GM18873 (cell line): ENCODE measurements around the gene TDRD3.
"Not testable (repeated sequence)": the region's sequence is repeated elsewhere in the genome, so short reads cannot be mapped to it uniquely, and the experiment has no call there.

ENCODE experiments used
- ATAC-seq: cut with Tn5 transposase; IDR thresholded peaks from one replicate; pipeline ENCODE4 v1.9.1; 2021; ENCODE audit warnings: mild to moderate bottlenecking, moderate library complexity, moderate number of reproducible peaks; ENCODE audit not compliant: unreplicated experiment, low FRiP score

The TDRD3 gene

DNA sequence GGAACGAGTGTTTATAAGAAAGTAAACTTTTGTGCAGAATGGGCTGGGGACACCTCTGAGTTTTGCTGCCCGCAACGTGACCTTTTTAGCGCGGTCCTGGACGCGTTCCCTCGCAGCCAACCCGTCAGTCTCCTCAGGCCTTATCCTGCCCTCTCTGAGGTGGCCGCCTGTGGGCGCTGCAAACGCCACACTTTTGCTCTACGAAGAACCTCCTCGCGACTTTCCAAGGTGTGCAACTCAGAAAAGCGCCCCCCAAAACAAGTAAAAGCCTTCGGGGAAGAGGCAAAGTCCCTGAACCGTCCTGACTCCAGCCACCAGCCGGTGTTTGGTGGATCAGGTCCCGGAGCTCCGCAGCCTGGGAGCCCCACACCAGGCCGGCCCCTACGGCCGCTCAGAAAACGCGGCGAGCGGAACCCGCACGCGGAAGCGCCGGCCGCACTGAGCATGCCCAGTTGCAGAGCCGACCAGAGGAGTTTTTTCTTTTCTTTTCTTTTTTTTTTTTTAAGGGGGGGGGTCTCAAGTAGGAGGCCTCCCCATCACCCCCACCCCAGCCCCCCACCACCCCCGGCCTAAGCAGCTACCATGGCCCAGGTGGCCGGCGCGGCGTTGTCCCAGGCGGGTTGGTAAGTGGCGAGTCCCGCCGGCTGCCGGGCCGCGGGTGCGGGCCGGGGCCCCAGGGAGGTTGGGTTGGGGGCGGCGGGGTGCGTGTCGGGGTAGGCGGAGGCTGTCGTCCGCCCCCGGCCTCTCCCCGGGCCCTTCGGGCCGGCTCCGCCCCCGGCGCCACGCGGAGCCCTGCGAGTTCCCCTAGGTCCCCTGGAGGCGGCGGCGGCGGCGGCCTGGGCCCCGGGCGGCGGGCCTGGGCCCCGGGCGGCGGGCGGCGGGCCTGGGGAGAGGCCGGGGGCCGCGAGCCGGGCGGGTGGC is at the start of gene TDRD3:
TDRD3 (plus strand) TSS at position 438 of the 921 bp plus-strand sequence; CDS start at position 583, 145 bp downstream.
- peak; percentile 52 for ATAC-seq

DNA sequence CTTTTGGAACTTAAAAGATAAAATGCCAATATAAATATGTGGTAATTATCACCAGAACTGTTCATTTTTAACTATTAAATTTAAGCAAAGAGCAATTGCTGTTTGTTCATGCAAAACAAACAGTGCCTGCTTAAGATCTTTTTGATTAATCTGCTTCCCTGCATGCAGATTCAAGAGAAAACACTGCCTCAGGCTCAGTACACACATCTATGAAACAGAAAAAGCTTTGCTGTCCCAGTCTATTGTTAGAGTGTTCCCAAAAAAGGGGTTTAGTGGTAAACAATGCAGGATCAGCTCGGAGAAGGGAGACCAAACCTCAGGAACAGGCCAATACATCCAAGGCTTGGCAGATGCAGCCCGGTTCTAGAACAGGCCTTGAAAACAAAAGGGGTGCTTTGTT is 49.3 kb upstream of the TDRD3 start:
- no peak for ATAC-seq

DNA sequence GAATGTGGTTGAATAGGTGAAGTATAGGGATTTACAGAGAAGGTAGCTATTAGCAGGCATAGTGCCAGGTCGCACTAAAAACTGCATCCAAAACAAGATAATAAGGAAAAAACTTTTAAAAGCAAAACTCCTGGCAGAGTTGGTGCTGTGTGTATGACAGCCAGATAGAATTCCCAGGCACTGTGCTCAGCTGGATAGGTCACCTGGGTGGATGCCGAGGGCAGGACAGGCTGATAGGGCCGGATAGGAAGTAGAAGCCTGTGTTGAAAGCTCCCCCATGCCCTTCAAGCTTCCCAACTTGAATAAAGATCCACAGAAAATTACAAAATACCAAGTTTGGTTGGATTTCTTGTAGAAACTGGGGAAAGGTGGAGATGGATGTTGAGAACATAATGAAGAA is 48.9 kb upstream of the TDRD3 start:
- ATAC-seq, result no peak

DNA sequence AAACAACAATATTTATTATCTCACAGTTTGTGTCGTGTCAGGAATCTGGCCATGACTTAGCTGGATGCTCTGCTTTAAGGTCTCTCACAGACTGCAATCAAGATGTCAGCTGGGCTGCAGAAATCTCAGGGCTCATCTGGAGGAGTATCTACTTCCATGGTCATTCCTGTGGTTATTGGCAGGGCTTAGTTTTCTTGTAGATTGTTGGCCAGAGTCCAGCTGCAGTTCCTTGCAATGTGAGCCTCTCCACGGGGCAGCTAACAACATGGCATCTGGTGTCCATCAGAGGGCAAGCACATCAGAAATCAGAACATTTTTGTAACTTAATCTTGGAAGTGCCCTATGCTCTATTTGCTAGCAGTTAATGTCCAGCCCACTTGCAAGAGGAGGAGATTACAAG is 45.7 kb upstream of the TDRD3 start:
- ATAC-seq, result no peak

DNA sequence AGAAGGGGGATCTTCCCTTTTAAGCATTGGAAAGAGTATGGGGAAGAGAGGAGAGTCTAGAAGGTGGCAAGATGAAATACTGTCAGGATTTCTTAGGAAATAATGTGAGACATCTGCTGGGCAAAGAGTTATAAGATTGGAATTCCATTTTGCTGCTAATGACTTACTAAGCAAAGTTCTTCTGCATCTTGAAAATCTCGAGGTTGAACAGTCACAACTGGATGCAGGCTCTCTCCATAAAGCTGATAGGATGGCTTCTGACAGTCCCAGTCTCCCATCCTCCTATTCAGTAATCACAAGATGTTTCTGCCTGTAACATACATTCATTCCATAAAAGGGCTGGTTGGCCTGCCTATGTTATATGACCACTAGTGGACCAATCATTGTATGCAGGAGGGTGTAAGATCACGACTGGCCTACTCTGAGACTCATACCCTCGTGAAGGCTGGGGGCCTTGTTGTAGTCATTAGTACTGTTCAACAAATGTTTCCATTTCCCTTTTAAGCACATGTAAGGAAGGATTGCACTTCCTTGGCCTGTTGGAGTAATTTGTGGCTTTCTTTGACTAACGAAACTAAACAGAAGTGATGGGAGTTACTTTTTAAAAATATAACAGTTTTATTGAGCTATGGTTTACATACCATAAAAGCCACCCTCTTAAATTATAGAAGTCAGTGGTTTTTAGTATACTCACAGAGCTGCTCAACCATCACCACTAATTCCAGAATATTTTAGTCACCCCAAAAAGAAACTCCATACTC is 45.0 kb upstream of the TDRD3 start:
- no peak for ATAC-seq

DNA sequence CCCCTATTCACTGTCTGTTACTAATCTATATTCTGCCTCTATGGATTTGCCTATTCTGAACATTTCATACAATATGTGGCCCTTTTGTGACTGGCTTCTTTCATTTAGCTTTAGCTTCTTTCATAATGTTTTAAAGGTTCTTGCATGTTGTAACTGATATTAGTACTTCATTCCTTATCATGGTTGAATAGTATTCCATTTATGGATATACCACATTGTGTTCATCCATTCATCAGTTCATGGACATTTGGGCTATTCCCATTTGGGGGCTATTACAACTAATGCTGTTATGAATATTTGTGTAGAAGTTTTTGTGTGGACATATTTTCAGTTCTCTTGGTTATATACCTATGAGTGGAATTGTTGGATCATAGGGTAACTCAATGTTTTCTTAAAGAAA is 44.4 kb upstream of the TDRD3 start:
- ATAC-seq, result no peak

DNA sequence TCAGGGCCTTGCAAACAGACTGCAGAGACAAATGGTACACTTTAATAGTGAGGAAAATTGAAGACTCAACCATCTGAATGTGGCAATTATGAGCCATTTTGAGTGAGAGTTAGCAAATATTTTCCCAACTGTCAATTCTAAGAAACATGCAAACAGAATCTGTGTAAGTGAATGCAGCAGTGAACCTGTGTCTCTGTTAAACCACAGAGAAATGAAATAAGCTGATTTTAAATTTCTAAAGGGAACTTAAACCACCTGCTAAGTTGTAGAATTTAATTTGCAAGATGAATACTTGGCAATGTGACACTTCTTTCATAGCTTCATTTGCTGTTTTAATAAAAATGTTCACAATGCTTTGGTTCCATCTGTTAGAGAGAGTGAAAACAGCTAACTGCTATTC is 42.0 kb upstream of the TDRD3 start:
- no peak for ATAC-seq

DNA sequence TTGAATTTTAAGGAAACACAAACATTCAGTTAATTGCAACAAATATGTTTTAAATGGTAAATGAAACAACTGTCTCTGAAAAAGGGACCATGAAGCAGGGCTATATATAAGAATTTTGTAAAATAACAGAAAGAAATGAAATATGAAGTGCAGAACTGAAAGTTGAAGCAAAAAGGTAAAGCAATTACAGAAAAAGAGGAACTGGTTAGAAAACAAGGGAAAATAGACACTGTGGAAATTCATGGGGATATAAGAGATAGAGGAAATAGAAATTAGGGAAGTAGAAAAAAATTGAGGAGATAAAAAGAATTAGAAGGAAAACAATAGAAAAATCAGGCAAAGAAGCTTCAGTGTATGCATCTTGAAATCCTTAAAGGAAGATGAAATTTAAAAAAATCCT is 40.0 kb upstream of the TDRD3 start:
- ATAC-seq, result no peak

DNA sequence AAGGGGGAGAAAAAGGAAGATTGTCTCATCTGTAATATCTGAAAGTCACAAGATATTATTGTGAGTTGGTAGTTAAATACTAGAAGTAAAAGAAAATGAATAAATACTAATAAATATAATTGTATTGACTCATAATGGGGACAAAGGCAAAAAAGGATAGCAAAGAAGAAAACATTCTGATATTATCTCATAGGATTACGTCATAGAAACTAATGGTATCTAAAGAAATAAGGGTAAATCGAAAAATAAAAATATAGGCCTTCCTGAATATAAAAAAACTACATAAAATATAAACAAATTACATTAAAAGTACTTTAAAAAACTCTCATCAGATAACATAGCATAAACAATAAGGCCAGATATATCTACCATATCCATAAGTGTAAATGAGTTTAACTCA is 38.6 kb upstream of the TDRD3 start:
- ATAC-seq, result no peak

DNA sequence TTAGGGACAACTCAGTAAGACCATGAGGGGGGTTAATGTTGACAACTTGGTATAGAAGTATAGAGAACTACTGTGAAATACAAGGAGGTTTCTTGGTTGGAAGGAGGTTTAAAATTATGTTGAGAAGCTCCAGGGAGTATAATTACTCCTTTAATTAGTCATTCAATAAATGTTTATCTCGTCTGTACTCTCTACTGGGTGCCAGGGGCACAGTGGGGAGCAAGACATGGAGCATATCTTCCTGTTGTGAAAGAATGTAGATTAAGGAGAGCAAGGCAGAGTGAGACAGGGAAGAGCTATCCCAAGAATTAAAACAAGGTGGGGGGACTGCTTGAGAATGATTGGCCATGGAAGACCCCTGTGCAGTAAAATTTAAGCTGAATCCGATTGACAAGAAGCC is 33.7 kb upstream of the TDRD3 start:
- no peak for ATAC-seq

DNA sequence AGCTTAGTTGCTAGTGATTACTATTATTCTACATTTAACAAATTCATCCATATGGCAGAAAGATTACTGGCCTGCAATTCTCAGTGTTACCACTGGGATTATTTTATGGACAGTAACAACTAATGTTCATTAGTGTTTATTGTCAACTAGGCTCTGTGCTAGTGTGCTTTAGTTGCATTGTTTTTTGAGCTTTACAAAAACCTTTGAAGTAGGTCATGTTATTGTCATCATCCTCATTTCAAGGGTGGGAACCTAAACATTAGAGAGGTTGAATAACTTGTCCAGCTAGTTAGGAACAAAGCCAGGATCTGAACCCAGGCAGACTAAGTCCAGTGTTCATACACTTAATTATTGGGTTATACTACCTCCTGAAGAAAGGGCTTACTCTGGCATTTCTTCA is 27.8 kb upstream of the TDRD3 start:
- ATAC-seq, result no peak

DNA sequence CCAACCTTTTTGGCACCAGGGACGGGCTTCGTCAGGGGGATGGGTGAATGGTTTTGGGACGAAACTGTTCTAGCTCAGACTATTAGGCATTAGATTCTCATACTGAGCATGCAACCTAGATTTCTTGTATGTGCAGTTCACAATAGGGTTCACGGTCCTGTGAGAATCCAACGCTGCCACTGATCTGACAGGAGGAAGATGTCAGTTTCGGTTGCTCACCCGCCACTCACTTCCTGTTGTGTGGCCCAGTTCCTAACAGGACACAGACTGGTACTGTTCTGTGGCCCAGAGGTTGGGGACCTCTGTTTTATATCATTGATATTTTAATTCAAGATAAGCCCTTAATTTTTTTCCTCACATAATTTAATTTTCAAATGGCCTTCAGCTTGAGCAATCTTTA is 26.7 kb upstream of the TDRD3 start:
- no peak for ATAC-seq

DNA sequence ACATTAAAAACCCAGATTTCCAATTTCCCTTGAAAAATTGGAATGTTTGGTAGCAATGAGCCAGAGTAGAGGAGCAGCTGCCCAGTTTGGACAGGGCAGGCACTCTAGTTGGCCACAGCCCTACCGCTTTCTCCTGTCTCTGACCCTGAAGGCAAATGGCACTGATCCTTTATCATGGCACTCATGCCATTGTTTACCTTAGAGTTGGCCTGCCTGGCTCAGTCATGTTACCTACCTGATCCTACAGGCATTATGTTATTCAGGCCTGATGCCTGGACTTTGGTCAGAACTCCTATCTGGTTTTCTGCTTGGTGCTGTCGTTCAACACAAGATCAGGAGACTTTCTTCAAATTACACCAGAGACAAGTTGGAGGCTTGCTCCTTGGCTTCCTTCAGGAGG is 24.9 kb upstream of the TDRD3 start:
- no peak for ATAC-seq

DNA sequence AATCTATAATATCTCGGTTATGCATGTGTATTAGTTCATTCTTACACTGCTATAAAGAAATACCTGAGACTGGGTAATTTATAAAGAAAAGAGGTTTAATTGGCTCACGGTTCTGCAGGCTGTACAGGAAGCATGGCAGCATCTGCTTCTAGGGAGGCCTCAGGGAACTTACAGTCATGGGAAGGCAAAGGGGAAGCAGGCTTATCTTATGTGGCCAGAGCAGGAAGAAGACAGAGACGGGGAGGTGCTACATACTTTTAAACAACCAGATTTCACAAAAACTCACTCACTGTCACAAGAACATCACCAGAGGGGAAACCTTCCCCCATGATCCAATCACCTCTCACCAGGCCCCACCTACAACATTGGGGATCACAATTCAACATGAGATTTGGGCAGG is 17.7 kb upstream of the TDRD3 start:
- not testable (repeated sequence) for ATAC-seq

DNA sequence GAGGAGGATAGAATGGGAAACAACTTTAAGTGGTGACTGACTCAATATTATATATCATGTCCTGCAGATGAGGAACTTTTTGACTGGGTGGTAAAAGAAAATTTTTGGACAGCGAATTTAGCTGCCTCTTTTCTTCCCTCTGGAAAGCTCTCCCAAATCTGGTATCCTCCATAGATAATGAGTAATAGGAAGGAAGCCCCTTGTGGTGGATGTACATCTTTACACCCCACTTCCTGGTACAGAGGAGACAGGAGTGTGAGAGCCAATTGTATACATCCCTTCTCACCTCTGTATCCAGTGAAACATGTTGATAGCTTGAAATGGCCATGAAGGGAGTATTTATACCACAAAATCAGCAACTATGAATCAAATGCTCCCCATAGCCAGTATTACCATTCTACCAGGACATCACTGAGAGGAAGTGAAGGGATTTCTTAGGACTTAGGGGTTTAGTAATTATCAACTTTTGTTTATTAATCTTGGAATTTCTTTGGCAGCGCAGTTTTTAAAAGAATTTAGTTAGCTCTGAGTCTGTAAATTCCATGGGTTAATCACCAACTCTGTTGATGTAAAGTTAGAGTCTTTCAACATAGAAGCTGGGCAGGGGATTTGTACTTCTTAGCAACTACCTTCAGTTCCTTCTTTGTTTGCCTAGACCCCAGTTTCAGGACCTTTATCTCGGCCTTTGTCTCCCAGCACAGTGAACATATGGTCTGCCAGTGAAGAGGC is 17.0 kb upstream of the TDRD3 start:
- ATAC-seq, result no peak

DNA sequence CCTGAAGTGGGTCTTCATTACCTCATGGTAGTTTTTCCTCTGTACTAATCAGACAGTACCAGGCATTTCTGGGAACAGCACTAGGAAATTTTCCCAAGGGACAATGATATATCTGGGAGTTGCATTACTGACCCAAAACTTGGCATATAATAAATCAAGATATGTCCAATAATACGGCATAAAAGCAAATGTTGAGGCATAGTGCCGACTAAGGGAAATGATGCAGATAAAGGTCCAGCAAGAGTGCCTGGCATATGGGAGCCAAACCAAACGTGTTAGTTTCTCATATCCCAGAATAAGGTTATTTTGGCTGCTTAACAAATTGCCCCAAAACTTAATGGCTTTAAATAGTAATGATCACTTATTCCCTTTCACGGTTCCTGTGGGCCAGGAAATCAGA is 12.1 kb upstream of the TDRD3 start:
- no peak for ATAC-seq

DNA sequence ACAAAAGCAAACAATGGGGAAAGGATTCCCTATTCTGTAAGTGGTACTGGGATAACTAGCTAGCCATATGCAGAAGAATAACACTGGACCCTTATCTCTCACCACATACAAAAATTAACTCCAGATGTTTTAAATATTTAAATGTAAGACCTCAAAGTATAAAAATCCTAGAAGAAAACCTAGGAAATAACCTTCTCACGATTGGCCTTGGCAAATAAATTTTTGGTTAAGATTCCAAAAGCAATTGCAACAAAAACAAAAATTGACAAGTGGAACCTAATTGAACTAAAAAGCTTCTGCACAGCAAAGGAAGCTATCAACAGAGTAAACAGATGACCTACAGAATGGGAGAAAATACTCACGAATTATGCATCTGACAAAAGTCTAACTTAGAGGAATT is 10.8 kb upstream of the TDRD3 start:
- no peak for ATAC-seq

DNA sequence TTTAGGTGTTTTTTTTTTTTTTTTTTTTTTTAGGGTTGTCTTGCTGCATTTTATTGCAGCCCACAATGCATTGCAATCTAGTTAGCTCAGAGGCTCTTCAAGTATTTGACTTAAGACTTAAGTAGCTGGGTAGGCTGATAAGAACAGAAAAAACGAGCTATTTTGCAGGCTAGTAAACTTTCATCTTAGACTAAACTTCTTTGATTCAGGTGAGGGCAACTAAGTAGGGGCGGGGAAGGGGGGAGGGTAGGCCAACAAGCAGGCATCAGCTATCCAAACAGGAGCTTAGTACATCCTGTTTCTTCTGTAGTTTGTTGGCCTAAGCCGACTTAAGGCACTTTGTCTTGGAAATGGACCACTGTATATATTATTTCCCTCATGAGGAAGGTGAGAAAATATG is 4.9 kb upstream of the TDRD3 start:
- ATAC-seq, result no peak

DNA sequence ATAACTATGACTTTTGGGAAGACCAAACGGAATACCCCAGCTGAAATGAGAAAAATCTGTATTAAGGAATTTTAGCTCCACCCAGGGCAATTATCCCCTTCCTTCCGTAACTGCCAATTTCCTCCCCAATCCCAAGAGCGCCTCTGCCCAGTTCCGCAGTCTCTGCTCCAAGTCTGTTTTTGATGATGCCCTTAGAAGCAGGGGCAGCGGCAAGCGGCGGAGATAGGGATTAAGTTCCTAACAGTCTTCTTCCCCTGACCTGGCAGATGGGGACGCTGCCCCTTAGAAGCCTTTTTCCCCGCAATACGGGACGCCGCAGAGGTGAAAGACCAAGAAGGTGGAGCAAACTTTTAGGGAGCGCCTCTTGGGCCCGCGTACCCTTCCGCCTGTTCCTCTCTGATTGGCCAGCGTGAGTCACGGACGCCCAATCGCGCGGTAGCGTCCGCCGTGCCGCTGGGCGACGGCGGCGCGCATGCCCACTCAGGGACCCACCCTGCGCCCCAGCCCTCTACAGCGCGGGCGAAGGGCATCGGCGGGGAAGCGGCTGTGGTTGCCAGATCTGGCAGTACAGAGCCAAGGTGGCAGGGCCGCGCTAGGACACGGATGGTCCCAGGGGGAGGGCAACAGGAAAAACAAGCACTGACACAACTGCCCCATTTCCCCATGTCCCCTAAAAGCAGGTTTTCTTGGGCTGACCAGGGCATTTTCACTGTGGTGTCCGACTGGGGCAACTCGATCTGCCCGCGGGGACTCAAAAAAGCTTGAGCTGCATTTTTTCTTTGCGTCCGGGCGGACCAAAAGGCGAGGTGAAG is 843 bp upstream of the TDRD3 start:
- ATAC-seq, result peak; percentile 81

DNA sequence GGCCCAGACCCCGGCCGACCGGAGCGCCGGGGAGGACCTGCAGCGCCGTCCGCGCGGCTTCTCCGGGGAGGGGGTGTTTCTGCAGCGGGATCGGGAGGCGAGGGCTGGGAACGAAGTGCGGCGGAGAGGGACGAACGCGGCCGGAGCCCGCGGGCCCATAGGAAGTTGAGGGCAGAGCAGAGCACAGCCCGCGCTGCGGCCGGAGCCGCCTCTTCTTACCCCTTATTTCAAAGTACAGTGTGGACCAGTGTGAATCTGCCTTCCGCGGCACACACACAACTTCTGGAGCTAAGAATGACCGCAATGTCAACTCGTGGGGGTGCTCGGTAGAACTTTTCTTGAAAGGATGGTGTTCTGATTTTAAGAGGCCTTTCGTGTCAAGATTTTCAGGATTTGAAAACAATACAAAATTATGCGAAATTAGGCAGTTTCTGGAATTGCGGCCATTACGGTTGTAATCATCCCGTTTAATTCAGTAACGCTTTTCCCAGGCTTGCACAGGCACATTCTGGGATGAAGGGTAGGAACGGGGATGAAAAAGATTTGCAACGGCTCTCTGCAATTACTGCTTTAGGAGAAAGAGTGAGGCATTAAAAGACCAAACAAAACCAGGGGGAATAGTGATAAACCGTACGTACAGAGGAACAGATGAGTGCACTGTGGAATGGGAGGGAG is 821 bp downstream of the TDRD3 start:
- ATAC-seq, result peak; percentile 20
